MM.1S (cell line): ENCODE measurements around the gene MPDZ.

Experiments used
- DNase-seq: peaks from one replicate; pipeline ENCODE4 v3.0.0-alpha.2; 2015
- H2AFZ ChIP-seq: fragments of 300-600 bp; sonication (generic); 2 replicates; pipeline ENCODE4 v1.6.0; 2016; ENCODE audit warnings: antibody characterized with exemption, low read length
- H3F3A ChIP-seq: fragments of 300-600 bp; sonication (generic); 2 replicates; pipeline ENCODE4 v1.6.1; 2016; ENCODE audit warnings: mild to moderate bottlenecking, antibody characterized with exemption, low read length, moderate library complexity, mixed read lengths; ENCODE audit not compliant: insufficient read depth
- H3K27ac ChIP-seq: fragments of 300-600 bp; sonication (generic); 2 replicates; pipeline ENCODE4 v1.5.1; 2016; ENCODE audit warnings: mild to moderate bottlenecking, low read length
- H3K27me3 ChIP-seq: fragments of 300-600 bp; sonication (generic); replicated peaks from 2 replicates; pipeline ENCODE4 v1.6.0; 2016; ENCODE audit warnings: low read length; ENCODE audit not compliant: insufficient read depth
- H3K36me3 ChIP-seq: fragments of 300-600 bp; sonication (generic); replicated peaks from 2 replicates; pipeline ENCODE4 v1.6.1; 2016; ENCODE audit warnings: mild to moderate bottlenecking, low read length, mixed read lengths; ENCODE audit not compliant: insufficient read depth
- H3K4me1 ChIP-seq: fragments of 300-600 bp; sonication (generic); 2 replicates; pipeline ENCODE4 v1.6.1; 2016; ENCODE audit warnings: low read length, mixed read lengths
- H3K4me2 ChIP-seq: fragments of 300-600 bp; sonication (generic); 2 replicates; pipeline ENCODE4 v1.6.0; 2016; ENCODE audit warnings: low read depth, low read length
- H3K4me3 ChIP-seq: fragments of 300-600 bp; sonication (generic); 2 replicates; pipeline ENCODE4 v1.5.1; 2016; ENCODE audit warnings: low read length, mixed read lengths
- H3K79me2 ChIP-seq: fragments of 300-600 bp; sonication (generic); 2 replicates; pipeline ENCODE4 v1.6.1; 2016; ENCODE audit warnings: mixed run types, low read length, mixed read lengths
- H3K9ac ChIP-seq: fragments of 300-600 bp; sonication (generic); 2 replicates; pipeline ENCODE4 v1.6.1; 2016; ENCODE audit warnings: low read length, mixed read lengths
- H3K9me2 ChIP-seq: fragments of 300-600 bp; sonication (generic); replicated peaks from 2 replicates; pipeline ENCODE4 v1.6.1; 2016; ENCODE audit warnings: mild to moderate bottlenecking, low read length, mixed read lengths; ENCODE audit not compliant: insufficient read depth
- H3K9me3 ChIP-seq: fragments of 300-600 bp; sonication (generic); replicated peaks from 2 replicates; pipeline ENCODE4 v1.6.1; 2016; ENCODE audit warnings: mild to moderate bottlenecking, low read length, mixed read lengths; ENCODE audit not compliant: insufficient read depth
- H4K20me1 ChIP-seq: fragments of 300-600 bp; sonication (generic); 2 replicates; pipeline ENCODE4 v1.6.1; 2016; ENCODE audit warnings: mild to moderate bottlenecking, low read length, moderate library complexity, mixed read lengths; ENCODE audit not compliant: insufficient read depth
- EZH2 ChIP-seq: fragments of 300-600 bp; sonication (generic); optimal IDR thresholded peaks from 2 replicates; pipeline ENCODE3; 2017; ENCODE audit warnings: low read depth, mild to moderate bottlenecking, antibody characterized with exemption, low read length, mixed read lengths
- EZH2phosphoT487 ChIP-seq: fragments of 300-600 bp; sonication (generic); IDR thresholded peaks from 2 replicates; pipeline ENCODE4 v1.6.1; 2018; ENCODE audit warnings: antibody characterized with exemption, low read length
- TF ChIP-seq, protein P1 (sequence below): fragments of 300-600 bp; sonication (generic); IDR thresholded peaks from 2 replicates; pipeline ENCODE4 v1.5.1; 2016; ENCODE audit warnings: antibody characterized with exemption, low read length, mixed read lengths

MPDZ gene

DNA sequence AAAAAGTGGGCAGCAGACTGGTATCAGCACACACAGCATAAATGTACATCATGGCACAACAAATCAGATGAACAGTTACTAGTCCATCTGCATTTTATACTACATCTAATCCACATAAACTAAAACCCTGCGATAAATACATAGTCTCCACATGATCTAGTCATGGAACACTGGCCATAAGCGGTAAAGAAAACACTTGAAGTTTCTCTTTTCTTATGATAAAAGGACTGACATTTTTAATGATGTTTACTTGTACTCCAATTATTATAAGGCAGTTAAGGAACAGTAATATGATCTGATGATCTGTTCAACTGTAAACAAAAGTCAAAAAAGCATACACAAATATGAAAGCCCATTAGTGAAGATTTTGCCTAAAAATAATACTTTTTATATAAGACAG, 112.5 kb downstream of the MPDZ start:
- DNase-seq = no peak

DNA sequence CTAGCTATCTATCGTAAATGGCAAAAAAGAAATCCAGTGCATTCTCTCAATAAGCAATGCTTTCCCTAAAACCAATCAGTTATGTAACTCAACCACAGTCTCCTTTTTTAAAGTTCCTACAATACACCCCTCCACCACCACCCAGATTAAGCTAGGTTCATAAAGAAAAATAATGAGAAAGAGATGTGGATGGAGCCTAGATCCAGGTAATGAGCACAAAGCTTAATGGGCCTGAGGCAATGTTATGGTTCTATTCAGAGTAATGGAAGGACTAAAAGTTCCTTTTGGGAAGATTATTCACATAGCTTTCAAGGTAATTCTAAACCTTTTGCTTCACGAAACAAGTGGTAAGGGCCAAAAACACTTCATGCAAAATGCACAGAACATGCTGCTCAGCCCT, 113.5 kb downstream of the MPDZ start:
- no peak overlapping the region for H3K9ac ChIP-seq
- no peak for TF ChIP-seq EZH2
- TF ChIP-seq, protein P1, sequence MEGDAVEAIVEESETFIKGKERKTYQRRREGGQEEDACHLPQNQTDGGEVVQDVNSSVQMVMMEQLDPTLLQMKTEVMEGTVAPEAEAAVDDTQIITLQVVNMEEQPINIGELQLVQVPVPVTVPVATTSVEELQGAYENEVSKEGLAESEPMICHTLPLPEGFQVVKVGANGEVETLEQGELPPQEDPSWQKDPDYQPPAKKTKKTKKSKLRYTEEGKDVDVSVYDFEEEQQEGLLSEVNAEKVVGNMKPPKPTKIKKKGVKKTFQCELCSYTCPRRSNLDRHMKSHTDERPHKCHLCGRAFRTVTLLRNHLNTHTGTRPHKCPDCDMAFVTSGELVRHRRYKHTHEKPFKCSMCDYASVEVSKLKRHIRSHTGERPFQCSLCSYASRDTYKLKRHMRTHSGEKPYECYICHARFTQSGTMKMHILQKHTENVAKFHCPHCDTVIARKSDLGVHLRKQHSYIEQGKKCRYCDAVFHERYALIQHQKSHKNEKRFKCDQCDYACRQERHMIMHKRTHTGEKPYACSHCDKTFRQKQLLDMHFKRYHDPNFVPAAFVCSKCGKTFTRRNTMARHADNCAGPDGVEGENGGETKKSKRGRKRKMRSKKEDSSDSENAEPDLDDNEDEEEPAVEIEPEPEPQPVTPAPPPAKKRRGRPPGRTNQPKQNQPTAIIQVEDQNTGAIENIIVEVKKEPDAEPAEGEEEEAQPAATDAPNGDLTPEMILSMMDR = no peak
- no peak for TF ChIP-seq EZH2phosphoT487
- H3K36me3 ChIP-seq = no peaks in the 10 kb centered on the region
- H3K9me2 ChIP-seq = no peaks in the 10 kb centered on the region
- no peaks in the 10 kb centered on the region for H3K9me3 ChIP-seq
- H3K4me2 ChIP-seq = no peak overlapping the region
- no peaks in the 10 kb centered on the region for H4K20me1 ChIP-seq
- H3K4me3 ChIP-seq = no peak overlapping the region
- H3K27me3 ChIP-seq = no peaks in the 10 kb centered on the region
- no peak overlapping the region for H2AFZ ChIP-seq
- no peak overlapping the region for H3K27ac ChIP-seq
- DNase-seq = no peak
- H3F3A ChIP-seq = no peaks in the 10 kb centered on the region
- H3K4me1 ChIP-seq = no peaks in the 10 kb centered on the region
- no peaks in the 10 kb centered on the region for H3K79me2 ChIP-seq

More for the DNA sequence above, 112.5 kb downstream of the MPDZ start:
- no peak for TF ChIP-seq EZH2
- TF ChIP-seq EZH2phosphoT487 = no peak
- TF ChIP-seq, protein P1 = no peak
- Histone ChIP-seq H3K36me3 (no peaks in the 10 kb centered on the region), H3K27me3 (no peaks in the 10 kb centered on the region), H3K4me2 (no peak overlapping the region), H3K9me3 (no peaks in the 10 kb centered on the region), H3K4me1 (no peaks in the 10 kb centered on the region), H2AFZ (no peak overlapping the region), H3F3A (no peaks in the 10 kb centered on the region), H3K27ac (no peak overlapping the region), H3K9me2 (no peaks in the 10 kb centered on the region), H3K79me2 (no peaks in the 10 kb centered on the region), H3K9ac (no peak overlapping the region), H3K4me3 (no peak overlapping the region), H4K20me1 (no peaks in the 10 kb centered on the region)

GRCh38 chr9:13165236-13165945, 114.1 kb downstream of the MPDZ start:
- Histone ChIP-seq H3K27me3 (no peaks in the 10 kb centered on the region), H2AFZ (no peak overlapping the region), H3K9ac (no peak overlapping the region), H4K20me1 (no peaks in the 10 kb centered on the region), H3K27ac (no peak overlapping the region), H3K36me3 (no peaks in the 10 kb centered on the region), H3K4me3 (no peak overlapping the region), H3K9me2 (no peaks in the 10 kb centered on the region), H3F3A (no peaks in the 10 kb centered on the region), H3K4me2 (no peak overlapping the region), H3K9me3 (no peaks in the 10 kb centered on the region), H3K4me1 (no peaks in the 10 kb centered on the region), H3K79me2 (no peaks in the 10 kb centered on the region)
- no peak for DNase-seq
- TF ChIP-seq, protein P1 = no peak
